ENCODE results near the gene TSC22D4.

The TSC22D4 gene

GRCh38 chr7:100429637-100430492 is 49.1 kb downstream of the TSC22D4 start, which contains the start of gene MEPCE (continued):
- peak; percentile 56; the same call in 1 of the 2 replicates for TF ChIP-seq ZNF449 (tag by site-specific recombination; IDR thresholded peaks at IDR 0.05)
- no peak for TF ChIP-seq ZNF777 (tag by site-specific recombination; IDR thresholded peaks at IDR 0.05; ENCODE audit: borderline replicate concordance)
- no peak for TF ChIP-seq ZNF664 (tag by site-specific recombination; IDR thresholded peaks at IDR 0.05)
- TF ChIP-seq ZNF433 (tag by site-specific recombination; IDR thresholded peaks at IDR 0.05; ENCODE audit: low read depth) = no peak
- TF ChIP-seq, protein P1, sequence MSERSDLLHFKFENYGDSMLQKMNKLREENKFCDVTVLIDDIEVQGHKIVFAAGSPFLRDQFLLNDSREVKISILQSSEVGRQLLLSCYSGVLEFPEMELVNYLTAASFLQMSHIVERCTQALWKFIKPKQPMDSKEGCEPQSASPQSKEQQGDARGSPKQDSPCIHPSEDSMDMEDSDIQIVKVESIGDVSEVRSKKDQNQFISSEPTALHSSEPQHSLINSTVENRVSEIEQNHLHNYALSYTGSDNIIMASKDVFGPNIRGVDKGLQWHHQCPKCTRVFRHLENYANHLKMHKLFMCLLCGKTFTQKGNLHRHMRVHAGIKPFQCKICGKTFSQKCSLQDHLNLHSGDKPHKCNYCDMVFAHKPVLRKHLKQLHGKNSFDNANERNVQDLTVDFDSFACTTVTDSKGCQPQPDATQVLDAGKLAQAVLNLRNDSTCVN (tag by site-specific recombination; optimal IDR thresholded peaks at IDR 0.05) = peak; percentile 98
- no peak for TF ChIP-seq ZNF529 (tag by site-specific recombination; IDR thresholded peaks at IDR 0.05; ENCODE audit: insufficient replicate concordance)
- TF ChIP-seq ZNF121 (tag by site-specific recombination; IDR thresholded peaks at IDR 0.05) = no peak

DNA sequence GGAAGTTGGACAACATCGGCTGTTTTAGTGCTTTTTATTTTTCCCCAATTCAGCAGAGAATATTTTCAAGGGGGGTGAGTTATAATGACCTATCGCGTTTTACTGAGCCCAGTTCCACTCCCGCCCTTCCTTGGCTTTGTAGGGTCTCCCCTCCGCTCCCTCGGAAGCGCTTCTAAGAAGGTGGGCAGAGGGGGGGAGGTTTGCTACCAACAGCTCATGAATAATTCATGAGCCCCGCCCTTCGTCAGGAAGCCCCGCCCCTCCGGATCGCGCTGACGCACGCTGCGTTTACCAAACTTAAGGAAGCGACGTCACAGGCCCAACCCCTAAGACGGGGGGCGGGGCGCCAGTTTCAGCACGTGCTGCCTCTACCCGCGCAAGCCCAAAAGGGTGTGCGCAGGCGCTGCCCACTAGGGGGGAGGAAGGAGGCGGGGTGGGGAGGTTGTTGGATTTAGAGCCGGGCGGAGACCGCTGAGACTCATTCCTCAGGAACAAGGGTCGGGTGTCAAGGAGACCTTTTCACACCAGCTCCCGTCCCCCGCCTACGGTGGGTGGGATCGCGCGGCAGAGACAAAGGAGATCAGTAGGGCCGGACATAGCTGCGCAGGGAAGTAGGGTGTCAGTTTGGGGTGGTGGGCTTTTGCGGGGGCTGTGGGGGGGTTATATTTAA is 49.9 kb downstream of the TSC22D4 start:
- H3K4me3 ChIP-seq (ENCODE audit: low read depth, low read length) = peak overlapping the region; percentile 83
- H3K9me3 ChIP-seq (ENCODE audit: control insufficient read depth, insufficient read depth, low read depth, low read length) = no peaks in the 10 kb centered on the region
- peaks cover 0 to 37% of the 10 kb centered on the region in 2 experiments; a peak in 1 of 3 replicates for H3K36me3 ChIP-seq (ENCODE audit: control insufficient read depth in 2 of 2, insufficient read depth in 1 of 2, low read length in 2 of 2)
- peaks cover 4% of the 10 kb centered on the region for H3K4me1 ChIP-seq (ENCODE audit: control insufficient read depth, insufficient read depth, low read length)
- peak overlapping the region; percentile 97 for H3K27ac ChIP-seq (ENCODE audit: extremely low read depth, low read depth, low read length)
- POLR2A ChIA-PET = interaction anchor here (0.5 to 3.3 kb wide), 53 partner anchors 8 to 1073 kb away, joined by 3 to 39 read pairs (median 5); partner anchors contain the start of genes AGFG2, AP4M1, EPHB4 and FBXO24
- CTCF ChIA-PET = interaction anchor here (0.6 to 1.4 kb wide), 4 partner anchors 21 to 296 kb away, joined by 3 to 5 read pairs (median 3); partner anchors contain the start of gene POP7
- TF ChIP-seq, protein P2, sequence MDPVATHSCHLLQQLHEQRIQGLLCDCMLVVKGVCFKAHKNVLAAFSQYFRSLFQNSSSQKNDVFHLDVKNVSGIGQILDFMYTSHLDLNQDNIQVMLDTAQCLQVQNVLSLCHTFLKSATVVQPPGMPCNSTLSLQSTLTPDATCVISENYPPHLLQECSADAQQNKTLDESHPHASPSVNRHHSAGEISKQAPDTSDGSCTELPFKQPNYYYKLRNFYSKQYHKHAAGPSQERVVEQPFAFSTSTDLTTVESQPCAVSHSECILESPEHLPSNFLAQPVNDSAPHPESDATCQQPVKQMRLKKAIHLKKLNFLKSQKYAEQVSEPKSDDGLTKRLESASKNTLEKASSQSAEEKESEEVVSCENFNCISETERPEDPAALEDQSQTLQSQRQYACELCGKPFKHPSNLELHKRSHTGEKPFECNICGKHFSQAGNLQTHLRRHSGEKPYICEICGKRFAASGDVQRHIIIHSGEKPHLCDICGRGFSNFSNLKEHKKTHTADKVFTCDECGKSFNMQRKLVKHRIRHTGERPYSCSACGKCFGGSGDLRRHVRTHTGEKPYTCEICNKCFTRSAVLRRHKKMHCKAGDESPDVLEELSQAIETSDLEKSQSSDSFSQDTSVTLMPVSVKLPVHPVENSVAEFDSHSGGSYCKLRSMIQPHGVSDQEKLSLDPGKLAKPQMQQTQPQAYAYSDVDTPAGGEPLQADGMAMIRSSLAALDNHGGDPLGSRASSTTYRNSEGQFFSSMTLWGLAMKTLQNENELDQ (tag by site-specific recombination; IDR thresholded peaks at IDR 0.05; ENCODE audit: low read depth) = no peak
- peak; percentile 100 for TF ChIP-seq ZNF341 (tag by site-specific recombination; IDR thresholded peaks at IDR 0.05; ENCODE audit: low read depth)
- no peak for TF ChIP-seq ZNF132 (tag by site-specific recombination; IDR thresholded peaks at IDR 0.05; ENCODE audit: borderline replicate concordance)
- TF ChIP-seq, protein P3, sequence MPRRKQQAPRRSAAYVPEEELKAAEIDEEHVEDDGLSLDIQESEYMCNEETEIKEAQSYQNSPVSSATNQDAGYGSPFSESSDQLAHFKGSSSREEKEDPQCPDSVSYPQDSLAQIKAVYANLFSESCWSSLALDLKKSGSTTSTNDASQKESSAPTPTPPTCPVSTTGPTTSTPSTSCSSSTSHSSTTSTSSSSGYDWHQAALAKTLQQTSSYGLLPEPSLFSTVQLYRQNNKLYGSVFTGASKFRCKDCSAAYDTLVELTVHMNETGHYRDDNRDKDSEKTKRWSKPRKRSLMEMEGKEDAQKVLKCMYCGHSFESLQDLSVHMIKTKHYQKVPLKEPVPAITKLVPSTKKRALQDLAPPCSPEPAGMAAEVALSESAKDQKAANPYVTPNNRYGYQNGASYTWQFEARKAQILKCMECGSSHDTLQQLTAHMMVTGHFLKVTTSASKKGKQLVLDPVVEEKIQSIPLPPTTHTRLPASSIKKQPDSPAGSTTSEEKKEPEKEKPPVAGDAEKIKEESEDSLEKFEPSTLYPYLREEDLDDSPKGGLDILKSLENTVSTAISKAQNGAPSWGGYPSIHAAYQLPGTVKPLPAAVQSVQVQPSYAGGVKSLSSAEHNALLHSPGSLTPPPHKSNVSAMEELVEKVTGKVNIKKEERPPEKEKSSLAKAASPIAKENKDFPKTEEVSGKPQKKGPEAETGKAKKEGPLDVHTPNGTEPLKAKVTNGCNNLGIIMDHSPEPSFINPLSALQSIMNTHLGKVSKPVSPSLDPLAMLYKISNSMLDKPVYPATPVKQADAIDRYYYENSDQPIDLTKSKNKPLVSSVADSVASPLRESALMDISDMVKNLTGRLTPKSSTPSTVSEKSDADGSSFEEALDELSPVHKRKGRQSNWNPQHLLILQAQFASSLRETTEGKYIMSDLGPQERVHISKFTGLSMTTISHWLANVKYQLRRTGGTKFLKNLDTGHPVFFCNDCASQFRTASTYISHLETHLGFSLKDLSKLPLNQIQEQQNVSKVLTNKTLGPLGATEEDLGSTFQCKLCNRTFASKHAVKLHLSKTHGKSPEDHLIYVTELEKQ (tag by site-specific recombination; IDR thresholded peaks at IDR 0.05; ENCODE audit: borderline replicate concordance) = peak; percentile 58; the same call in 1 of the 2 replicates
- TF ChIP-seq, protein P4, sequence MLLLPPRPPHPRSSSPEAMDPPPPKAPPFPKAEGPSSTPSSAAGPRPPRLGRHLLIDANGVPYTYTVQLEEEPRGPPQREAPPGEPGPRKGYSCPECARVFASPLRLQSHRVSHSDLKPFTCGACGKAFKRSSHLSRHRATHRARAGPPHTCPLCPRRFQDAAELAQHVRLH (tag by site-specific recombination; IDR thresholded peaks at IDR 0.05) = peak; percentile 33
- peak; percentile 82 for TF ChIP-seq IKZF3 (tag by site-specific recombination; IDR thresholded peaks at IDR 0.05)
- TF ChIP-seq EGR2 (tag by site-specific recombination; IDR thresholded peaks at IDR 0.05; ENCODE audit: low read depth) = peak; percentile 93
- peak; percentile 93 for TF ChIP-seq SP3 (tag by site-specific recombination; IDR thresholded peaks at IDR 0.05)
- peak; percentile 98 for TF ChIP-seq ZNF391 (tag by site-specific recombination; IDR thresholded peaks at IDR 0.05; ENCODE audit: borderline replicate concordance, low read depth)
- TF ChIP-seq ZNF366 (tag by site-specific recombination; conservative IDR thresholded peaks at IDR 0.05) = no peak; the same call in 1 of the 2 replicates
- TF ChIP-seq ZNF16 (tag by site-specific recombination; IDR thresholded peaks at IDR 0.05; ENCODE audit: low read depth) = no peak
- TF ChIP-seq ZNF148 (tag by site-specific recombination; IDR thresholded peaks at IDR 0.05; ENCODE audit: borderline replicate concordance) = no peak
- TF ChIP-seq ZNF114 (tag by site-specific recombination; IDR thresholded peaks at IDR 0.05) = no peak
